Heart left ventricle (tissue), 16 donors: ENCODE measurements around the gene ABHD5. TPM values are rescaled to one million over a fixed set of nuclear protein-coding genes. Genes with fewer than 3 reads are reported as not detected.
A peak's percentile ranks its signal among the peaks of the same experiment; 100 is the strongest.

Source experiments
- ATAC-seq, 4 donors: fragments of 200-7000 bp; cut with Tn5 transposase; one replicate each; pipeline ENCODE4 v1.9.1; 2020 to 2022; ENCODE audit warnings: moderate library complexity in 4 of 4, mild to moderate bottlenecking in 3 of 4, moderate number of reproducible peaks in 1 of 4
- DNase-seq, 5 donors: peaks; one replicate each; pipeline ENCODE4 v3.0.0-alpha.2; 2020
- H3K27ac ChIP-seq, 12 donors: fragments of 200-600 bp; sonication (generic) in 4 of 12; one replicate each; pipeline versions ENCODE4 v1.5.0 to v1.8.0; 2016 to 2022; ENCODE audit warnings: mild to moderate bottlenecking in 2 of 12
- H3K27me3 ChIP-seq, 9 donors: fragments of 200-600 bp; sonication (generic) in 2 of 9; one replicate each; pipeline versions ENCODE4 v1.5.1 to v1.8.0; 2016 to 2022; ENCODE audit warnings: mild to moderate bottlenecking in 3 of 9
- H3K36me3 ChIP-seq, 9 donors: fragments of 200-600 bp; sonication (generic) in 2 of 9; one replicate each; pipeline versions ENCODE4 v1.5.0 to v1.8.0; 2018 to 2022; ENCODE audit warnings: mild to moderate bottlenecking in 2 of 9
- H3K4me1 ChIP-seq, 12 donors: fragments of 200-600 bp; sonication (generic) in 4 of 12; one replicate each; pipeline versions ENCODE4 v1.5.0 to v1.8.0; 2016 to 2022; ENCODE audit warnings: mild to moderate bottlenecking in 3 of 12
- H3K4me3 ChIP-seq, 12 donors: fragments of 200-600 bp; sonication (generic) in 4 of 12; one replicate each; pipeline versions ENCODE4 v1.5.0 to v1.8.0; 2017 to 2022; ENCODE audit warnings: mild to moderate bottlenecking in 9 of 12, moderate library complexity in 4 of 12
- H3K9me3 ChIP-seq, 12 donors: fragments of 200-600 bp; sonication (generic) in 4 of 12; one replicate each; pipeline versions ENCODE4 v1.5.0 to v1.8.0; 2016 to 2022; ENCODE audit warnings: mild to moderate bottlenecking in 1 of 12
- POLR2A ChIP-seq, 2 donors: fragments of 450-650 bp; IDR thresholded peaks; one replicate each; pipeline ENCODE4 v1.6.1; 2017; ENCODE audit warnings: antibody characterized with exemption in 2 of 2, mild to moderate bottlenecking in 2 of 2, moderate library complexity in 2 of 2
- WGBS, 4 donors: extraction: QIAGEN DNeasy Blood & Tissue Kit in 2 of 4; methylation state at CpG; one replicate each; pipeline versions ENCODE4 v1.1.5 to v1.1.7; 2013 to 2018; 5-methylcytosine and 5-hydroxymethylcytosine counted together
- intact Hi-C, 10 donors: fragments of 100-400 bp; cut with DNase I; formaldehyde crosslinking; loops; one replicate each; pipeline versions ENCODE4 v1.11.1 to v1.14.2; 2022
- polyA plus RNA-seq, 2 donors: library from polyadenylated mRNA; stranded (reverse); fragments of 200-250 nt; gene quantifications; one replicate each; pipeline ENCODE4 v1.2.3, GENCODE V29; 2013
- total RNA-seq, 9 donors: library from RNA; depleted of rRNA in 2 of 9; stranded (reverse); fragments of >200 nt in 2 of 9; fragmentation: NEBNext Ultra II Directional in 3 of 9; extraction: Animal tissue kit (Norgen Biotek cat#: 25700) in 3 of 9; gene quantifications; one replicate each; pipeline versions ENCODE4 v1.1.0 to v1.2.4, GENCODE V29; 2016 to 2023
- TF ChIP-seq, protein P1 (sequence below), 12 donors: fragments of 200-600 bp; sonication (generic) in 4 of 12; IDR thresholded peaks; one replicate each; pipeline versions ENCODE4 v1.5.0 to v1.8.0; 2018 to 2022; ENCODE audit warnings: antibody characterized with exemption in 12 of 12, mild to moderate bottlenecking in 5 of 12
- donor health status: ischemic (EF 13 %, LVEDD 7.1; RV severe dilation, severe dysfunction).
- donor health status: healthy with polysubstance abuse.
- donor health status: DM: no; HTN: yes; CAD: no.
- donor health status: DM: no; HTN: no; CAD: no.
- donor health status: ischemic (EF 25% LVEDD 6.9; RV normal size, moderate dysfunction).
- donor health status: ischemic (EF 25% LVEDD 5.7; RV mildly dilated, moderate dysfunction).
- donor health status: healthy.
- donor health status: DM: yes; HTN: yes; CAD: no.
- donor health status: ischemic (EF 35%, LVEDD 5.7; RV mildly dilated, moderate dysfunction).
- donor health status: nonischemic (EF 11% LVEDD 7.7; RV severe dilation, severe dysfunction).
- donor health status: DM: yes; HTN: yes; CAD: no.
- donor health status: PGD.
- donor health status: ischemic (EF 29% LVEDD 5.4; RV normal size, mild dysfunction).
- donor health status: nonischemic (EF 23%, LVEDD 6.1; RV moderate dilation, normal function).

ABHD5 gene
- total and polyA plus RNA-seq, 11 donors, result 8.5 to 103 (median 26.7) TPM

DNA sequence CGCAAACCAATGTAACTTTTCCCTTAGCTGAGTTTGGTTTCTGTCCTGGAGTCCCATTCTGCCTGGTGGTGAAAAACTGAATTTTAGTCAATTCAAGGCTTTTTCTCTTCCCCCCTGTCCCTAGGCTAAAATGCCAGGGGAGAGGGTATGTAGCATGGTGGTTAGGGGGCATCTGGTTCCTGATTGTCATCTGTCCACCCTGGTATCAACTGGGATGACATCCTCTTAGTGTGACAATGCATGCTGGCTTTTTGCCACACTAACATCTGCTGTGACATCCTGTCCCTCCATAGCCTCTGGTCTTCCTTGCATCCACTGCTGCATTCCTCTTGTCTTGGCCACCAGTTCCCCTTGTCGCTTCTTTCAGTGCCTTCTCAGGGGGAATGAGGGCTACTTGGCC, 73.7 kb downstream of the ABHD5 start:
- DNase-seq (no peak), ATAC-seq (no peak)
- no peak overlapping the region for H3K27ac ChIP-seq
- intact Hi-C loops, result loop anchor here in 4 of 10 donors (10.0 kb wide), 2 partner anchors 220 to 430 kb away; no protein-coding TSS in a partner anchor
- peaks cover 0 to 32% (median 17%) of the 10 kb centered on the region in 12 donors for H3K4me1 ChIP-seq
- no peaks in the 10 kb centered on the region for H3K27me3 ChIP-seq
- TF ChIP-seq POLR2A (IDR thresholded peaks at IDR 0.05), result no peak
- TF ChIP-seq, protein P1, sequence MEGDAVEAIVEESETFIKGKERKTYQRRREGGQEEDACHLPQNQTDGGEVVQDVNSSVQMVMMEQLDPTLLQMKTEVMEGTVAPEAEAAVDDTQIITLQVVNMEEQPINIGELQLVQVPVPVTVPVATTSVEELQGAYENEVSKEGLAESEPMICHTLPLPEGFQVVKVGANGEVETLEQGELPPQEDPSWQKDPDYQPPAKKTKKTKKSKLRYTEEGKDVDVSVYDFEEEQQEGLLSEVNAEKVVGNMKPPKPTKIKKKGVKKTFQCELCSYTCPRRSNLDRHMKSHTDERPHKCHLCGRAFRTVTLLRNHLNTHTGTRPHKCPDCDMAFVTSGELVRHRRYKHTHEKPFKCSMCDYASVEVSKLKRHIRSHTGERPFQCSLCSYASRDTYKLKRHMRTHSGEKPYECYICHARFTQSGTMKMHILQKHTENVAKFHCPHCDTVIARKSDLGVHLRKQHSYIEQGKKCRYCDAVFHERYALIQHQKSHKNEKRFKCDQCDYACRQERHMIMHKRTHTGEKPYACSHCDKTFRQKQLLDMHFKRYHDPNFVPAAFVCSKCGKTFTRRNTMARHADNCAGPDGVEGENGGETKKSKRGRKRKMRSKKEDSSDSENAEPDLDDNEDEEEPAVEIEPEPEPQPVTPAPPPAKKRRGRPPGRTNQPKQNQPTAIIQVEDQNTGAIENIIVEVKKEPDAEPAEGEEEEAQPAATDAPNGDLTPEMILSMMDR (IDR thresholded peaks at IDR 0.05), result no peak
- no peaks in the 10 kb centered on the region for H3K9me3 ChIP-seq
- H3K36me3 ChIP-seq, result no peaks in the 10 kb centered on the region
- no peak overlapping the region for H3K4me3 ChIP-seq
- WGBS, 4 donors, result 86 to 93% (median 92%) methylated on average over 2 of the region's 2 CpGs

DNA sequence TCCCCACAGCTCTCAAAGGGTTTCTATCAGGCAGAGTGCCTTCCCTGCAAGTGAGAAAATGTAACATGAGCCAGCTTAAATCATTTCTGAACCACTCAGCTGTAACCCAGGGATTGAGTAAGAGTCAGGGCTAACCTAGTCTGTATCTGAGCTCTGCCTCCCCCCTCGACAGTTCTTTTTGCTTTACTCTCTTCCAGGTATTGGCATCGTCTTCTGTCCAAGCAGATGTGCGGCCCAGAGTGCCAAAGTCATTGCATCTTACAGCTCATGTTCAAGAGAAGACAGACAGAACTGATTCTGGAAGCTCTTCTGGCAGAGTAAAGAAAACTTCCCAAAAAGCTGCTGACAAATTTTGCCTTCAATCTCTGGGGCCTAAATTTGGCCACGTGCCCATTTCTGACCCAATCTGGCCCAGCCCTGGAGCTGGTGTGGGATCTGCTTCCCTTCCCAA, 74.8 kb downstream of the ABHD5 start:
- H3K4me1 ChIP-seq, result peaks cover 0 to 35% (median 23%) of the 10 kb centered on the region in 12 donors
- no peaks in the 10 kb centered on the region for H3K27me3 ChIP-seq
- WGBS, 4 donors, result 63 to 78% (median 72%) methylated on average over 4 of the region's 4 CpGs
- H3K27ac ChIP-seq, result no peak overlapping the region
- peak in 1 of 5 donors; percentile 35 for DNase-seq
- no peaks in the 10 kb centered on the region for H3K36me3 ChIP-seq
- no peak overlapping the region for H3K4me3 ChIP-seq
- no peak for TF ChIP-seq POLR2A (IDR thresholded peaks at IDR 0.05)
- TF ChIP-seq, protein P1 (IDR thresholded peaks at IDR 0.05), result no peak
- no peaks in the 10 kb centered on the region for H3K9me3 ChIP-seq
- no peak for ATAC-seq
- intact Hi-C loops, result loop anchor here in 4 of 10 donors (5.0 to 10.0 kb wide), 3 partner anchors 143 to 429 kb away; partner anchors contain the start of gene ANO10 (in 1 of the 4)

DNA sequence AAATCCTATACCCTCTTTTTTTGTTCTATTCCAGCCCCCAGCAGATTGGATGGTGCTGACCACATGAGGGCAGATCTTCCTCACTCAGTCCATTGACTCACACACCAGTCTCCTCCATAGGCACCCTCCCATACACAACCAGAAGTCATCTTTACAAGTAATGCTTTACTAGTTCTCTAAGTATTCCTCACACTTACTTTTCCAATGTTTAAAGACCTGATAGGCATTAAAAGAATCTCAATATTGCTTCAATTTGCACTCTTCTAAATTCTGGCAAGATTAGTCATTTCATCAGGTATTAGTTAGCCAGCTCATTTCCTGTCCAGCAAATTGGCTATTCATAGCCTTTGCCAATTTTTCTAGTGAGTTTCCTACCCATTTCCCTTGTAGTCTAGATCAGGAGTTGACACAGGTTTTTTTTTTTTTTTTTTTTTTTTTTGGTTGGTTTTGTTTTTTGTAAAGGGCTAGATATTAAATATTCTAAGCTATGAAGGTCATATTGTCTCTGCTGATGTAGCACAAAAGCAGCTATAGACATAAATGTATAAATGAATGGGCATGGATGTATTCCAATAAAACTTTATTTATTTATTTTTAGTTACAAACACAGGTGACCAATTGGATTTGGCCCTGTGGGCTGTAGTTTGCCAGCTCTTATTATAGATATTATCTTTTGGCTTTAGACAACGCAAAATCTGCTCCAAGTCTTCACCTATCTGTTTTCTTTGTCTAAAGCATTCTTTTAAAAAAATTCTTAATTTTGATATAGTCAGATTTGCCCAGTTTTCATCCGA, 76.1 kb downstream of the ABHD5 start:
- TF ChIP-seq POLR2A (IDR thresholded peaks at IDR 0.05), result no peak
- TF ChIP-seq, protein P1 (IDR thresholded peaks at IDR 0.05), result no peak
- no peak overlapping the region for H3K27ac ChIP-seq
- intact Hi-C loops, result loop anchor here in 4 of 10 donors (5.0 to 10.0 kb wide), 3 partner anchors 145 to 428 kb away; partner anchors contain the start of gene ANO10 (in 1 of the 4)
- no peak overlapping the region for H3K4me3 ChIP-seq
- H3K4me1 ChIP-seq, result peaks cover 0 to 44% (median 30%) of the 10 kb centered on the region in 12 donors
- ATAC-seq, result no peak
- H3K27me3 ChIP-seq, result no peaks in the 10 kb centered on the region
- 40 to 61% (median 56%) methylated on average over 2 of the region's 2 CpGs for WGBS, 4 donors
- no peaks in the 10 kb centered on the region for H3K36me3 ChIP-seq
- no peaks in the 10 kb centered on the region for H3K9me3 ChIP-seq
- DNase-seq, result no peak

DNA sequence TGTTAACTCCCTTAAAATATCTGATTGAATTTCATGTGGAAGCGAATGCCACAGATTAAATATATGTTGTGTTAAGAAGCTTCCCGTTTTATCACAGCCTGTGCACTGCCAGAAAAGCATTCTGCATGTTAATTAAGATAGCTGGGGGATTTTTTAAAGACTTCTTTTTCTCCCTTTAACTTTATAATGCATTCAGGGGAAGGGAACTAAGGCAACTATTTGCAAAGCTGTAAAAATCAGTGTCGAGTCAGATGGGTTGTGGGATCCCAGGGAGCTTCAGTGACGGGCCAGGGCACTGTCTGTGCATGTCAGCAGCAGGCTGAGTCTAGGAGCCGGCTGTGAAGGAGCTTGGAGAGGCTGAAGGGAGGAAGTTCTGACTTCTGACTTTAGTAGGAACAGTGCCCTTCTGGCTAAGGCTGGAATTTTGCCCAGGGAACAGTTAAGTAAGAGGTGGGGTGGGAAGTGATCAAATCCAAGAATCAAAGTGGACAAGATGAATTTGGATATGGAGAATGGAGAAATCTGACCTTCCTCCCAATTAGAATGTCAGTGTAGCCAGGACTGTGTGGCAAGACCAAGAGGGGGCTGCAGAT, 77.7 kb downstream of the ABHD5 start:
- H3K27me3 ChIP-seq, result no peaks in the 10 kb centered on the region
- intact Hi-C loops, result loop anchor here in 4 of 10 donors (2.0 to 10.0 kb wide), 5 partner anchors 78 to 430 kb away; partner anchors contain the start of genes ABHD5 (in 1 of the 4) and ANO10 (in 1 of the 4)
- peak overlapping the region in 7 of 12 donors; percentile 81 to 90 (median 87) for H3K27ac ChIP-seq
- TF ChIP-seq, protein P1 (IDR thresholded peaks at IDR 0.05), result no peak
- no peak for TF ChIP-seq POLR2A (IDR thresholded peaks at IDR 0.05)
- H3K9me3 ChIP-seq, result no peaks in the 10 kb centered on the region
- no peak for ATAC-seq
- peak in 1 of 5 donors; percentile 42 for DNase-seq
- no peaks in the 10 kb centered on the region for H3K36me3 ChIP-seq
- peaks cover 0 to 51% (median 30%) of the 10 kb centered on the region in 12 donors for H3K4me1 ChIP-seq
- 30 to 46% (median 37%) methylated on average over 5 of the region's 5 CpGs for WGBS, 4 donors
- H3K4me3 ChIP-seq, result no peak overlapping the region
